Stimulated activated CD8-positive, alpha-beta memory T cell treated with anti-CD3 and anti-CD28 coated beads, Interleukin-2, amount 100 ng/mL, for 1 hour (primary cell): ENCODE measurements around the gene TGM5.
"Not testable (repeated sequence)": the region's sequence is repeated elsewhere in the genome, so short reads cannot be mapped to it uniquely, and the experiment has no call there.

Experiments
- DNase-seq, 2 donors: peaks; one replicate each; pipeline ENCODE4 v3.0.0-alpha.2; 2020; ENCODE audit warnings: low read depth in 2 of 2

TGM5 gene

GRCh38 chr15:43275740-43276562 is 9.2 kb upstream of the TGM5 start:
- no peak for DNase-seq

- no peak for DNase-seq
Observed at GRCh38 chr15:43274136-43274535, 7.4 kb upstream of the TGM5 start.

GRCh38 chr15:43273243-43273642 is 6.5 kb upstream of the TGM5 start:
- no peak for DNase-seq

DNA sequence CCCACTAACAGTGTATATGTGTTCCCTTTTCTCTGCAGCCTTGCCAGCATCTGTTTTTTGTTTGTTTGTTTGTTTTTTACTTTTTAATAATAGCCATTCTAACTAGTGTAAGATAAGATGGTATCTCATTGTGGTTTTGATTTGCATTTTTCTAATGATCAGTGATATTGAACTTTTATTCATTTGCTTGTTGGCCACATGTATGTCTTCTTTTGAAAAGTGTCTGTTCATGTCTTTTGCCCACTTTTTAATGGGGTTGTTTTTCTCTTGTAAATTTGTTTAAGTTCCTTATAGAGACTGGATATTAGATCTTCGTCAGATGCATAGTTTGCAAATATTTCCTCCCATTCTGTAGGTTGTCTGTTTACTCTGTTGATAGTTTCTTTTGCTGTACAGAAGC is 5.2 kb upstream of the TGM5 start:
- not testable (repeated sequence) for DNase-seq

- DNase-seq, result no peak
Observed at GRCh38 chr15:43270676-43271306, 4.1 kb upstream of the TGM5 start.

DNA sequence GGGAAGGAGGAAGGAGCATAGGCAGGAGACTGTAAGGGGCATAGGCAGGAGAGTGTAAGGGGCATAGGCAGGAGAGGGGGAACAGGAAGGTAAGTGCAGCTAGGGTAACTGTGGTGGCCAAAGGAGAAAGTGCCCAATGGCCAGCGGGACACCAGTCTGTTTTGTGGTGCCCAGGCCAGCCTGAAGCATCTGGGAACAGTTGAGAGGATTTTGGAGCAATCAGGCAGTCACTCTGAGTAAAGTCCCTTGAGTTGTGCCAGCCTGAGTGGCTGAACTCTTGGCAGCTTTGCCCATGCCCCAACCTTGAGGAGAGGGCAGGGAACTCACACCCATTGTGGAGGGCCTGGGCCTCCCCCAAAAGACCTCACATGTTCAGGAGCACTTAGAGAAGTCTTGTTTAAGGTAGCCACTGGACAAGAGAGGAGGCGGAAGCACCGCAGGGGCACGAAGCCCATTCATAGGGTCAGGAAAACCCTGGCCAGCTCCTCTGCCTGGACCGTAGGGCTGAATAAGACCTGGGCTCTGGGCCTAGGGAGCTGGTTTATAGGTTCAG is 3.5 kb upstream of the TGM5 start:
- no peak for DNase-seq

- DNase-seq, result no peak
Observed at GRCh38 chr15:43268111-43269105, 1.7 kb upstream of the TGM5 start.

DNA sequence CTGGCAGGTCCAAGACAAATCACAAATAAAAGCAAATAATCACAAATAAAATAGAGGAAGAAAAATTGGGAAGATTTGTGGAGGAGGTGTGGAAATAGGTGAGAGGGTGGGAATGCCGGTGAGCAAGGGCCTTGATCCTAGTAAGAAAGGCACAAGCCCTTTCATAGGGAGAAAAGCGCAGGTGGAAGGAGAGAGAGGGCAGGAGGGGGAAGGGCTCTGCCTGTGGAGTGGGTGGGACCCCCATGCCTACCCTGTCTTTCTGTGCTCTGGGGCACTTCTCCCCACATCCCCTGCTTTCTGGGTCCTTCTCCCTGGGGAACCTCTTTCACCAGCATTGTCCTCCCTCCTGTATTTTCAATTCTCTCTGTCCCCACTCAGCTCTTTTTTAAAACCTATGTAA is 711 bp upstream of the TGM5 start:
- DNase-seq, result no peak

- DNase-seq, result no peak
Observed at GRCh38 chr15:43266386-43266785, 342 bp downstream of the TGM5 start.

DNA sequence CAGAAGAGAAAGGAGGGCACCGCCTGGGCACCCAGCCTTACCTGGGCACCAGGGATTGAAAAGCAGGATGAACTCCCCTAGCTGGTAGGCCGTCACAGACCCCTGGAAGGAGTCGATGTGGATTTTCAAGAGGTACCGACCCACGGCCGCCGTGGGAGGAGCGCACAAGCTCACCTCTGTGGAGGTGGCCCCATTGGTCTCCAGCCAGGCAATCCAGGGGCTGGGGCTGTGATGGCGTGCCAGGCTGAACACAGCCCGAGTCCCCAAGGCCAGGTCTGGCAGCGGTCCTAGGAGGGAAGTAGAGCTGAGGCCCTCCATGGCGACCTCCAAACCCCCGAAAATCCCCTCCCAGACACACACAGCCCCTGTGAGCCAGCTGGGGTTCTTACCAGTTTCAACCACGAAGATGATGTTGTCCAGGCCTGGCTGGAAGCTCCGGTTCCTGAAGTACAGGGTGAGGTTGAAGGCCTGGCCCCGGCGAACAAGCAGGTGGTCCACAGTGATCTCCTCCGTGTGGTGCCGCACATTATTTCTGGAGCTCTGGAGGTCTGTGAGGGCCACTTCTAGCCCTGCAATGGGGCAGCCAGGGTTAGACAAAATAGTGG is 6.6 kb downstream of the TGM5 start:
- no peak for DNase-seq

- no peak for DNase-seq
Observed at GRCh38 chr15:43258781-43259180, 7.9 kb downstream of the TGM5 start.

DNA sequence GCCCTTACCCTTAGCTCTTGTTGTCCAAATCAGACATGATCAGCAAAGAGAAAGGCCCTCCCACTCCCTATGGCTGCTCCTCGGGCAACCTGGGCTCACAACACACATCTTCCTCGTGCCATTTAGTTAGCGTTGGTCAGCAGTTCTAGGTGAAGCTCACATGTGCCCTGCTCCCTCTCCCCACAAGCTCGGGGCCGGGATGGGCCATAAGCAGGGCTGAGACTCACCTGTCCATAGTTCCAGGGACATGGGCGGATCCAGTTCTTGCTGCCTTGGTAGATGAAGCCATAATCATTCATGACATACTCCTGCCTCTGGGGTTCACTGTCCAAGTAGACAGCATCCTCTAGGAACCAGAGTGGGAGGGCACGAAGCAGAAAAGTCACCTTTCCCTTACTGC is 10.4 kb downstream of the TGM5 start:
- DNase-seq, result no peak

DNA sequence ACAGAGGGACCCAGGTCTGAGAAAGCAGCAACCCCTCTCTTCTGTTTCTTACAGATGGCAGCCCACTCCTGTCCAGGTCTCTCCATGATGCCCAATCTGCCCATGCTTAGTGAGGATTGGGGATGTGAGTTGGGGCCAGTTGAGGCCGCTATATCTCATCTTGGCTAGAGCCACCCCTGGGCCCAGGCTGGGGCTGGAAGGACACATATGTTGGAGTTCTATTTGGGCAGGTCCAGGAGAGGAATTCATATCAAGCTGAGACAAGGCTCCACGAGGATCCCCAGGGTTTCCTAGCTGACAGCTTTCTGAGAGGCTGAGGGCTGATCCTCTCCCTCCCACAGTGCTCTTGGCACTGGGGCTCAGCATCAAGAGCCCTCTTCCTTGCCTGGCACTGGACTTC is 11.4 kb downstream of the TGM5 start:
- no peak for DNase-seq

GRCh38 chr15:43253431-43254403 is 13.0 kb downstream of the TGM5 start:
- DNase-seq, result no peak

GRCh38 chr15:43251871-43252250 is 14.9 kb downstream of the TGM5 start:
- no peak for DNase-seq

DNA sequence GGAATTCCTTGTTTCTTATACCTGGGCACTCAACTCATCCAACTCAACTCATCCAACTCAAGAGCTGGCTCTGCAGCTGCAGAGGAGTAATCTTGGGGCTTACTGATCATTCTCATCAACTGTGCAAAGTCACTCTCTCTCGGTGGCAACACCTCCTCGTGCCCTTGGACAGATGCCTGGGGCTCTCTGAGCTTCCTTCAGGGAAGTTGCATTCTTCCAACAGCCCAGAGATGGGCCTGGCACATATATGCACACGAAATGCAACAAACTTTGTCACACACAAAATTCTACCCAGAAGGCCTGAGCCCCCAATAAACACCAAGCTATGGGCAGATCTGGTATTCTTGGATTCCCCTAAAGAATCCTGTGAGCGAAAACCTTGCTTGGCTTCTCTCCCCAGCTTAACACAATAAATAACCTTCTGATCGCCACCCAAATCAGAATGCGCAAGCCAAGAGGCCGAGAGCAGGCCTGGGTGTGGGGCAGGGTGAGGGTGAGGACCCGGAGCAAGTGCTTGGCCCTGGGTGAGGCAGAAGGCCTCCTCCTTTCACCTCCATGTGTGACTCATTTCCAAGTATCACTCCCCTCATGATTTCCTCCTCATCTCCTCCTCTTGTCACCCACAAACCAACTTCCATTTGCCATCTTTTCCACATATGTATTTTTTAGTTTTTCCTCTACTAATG is 15.4 kb downstream of the TGM5 start:
- no peak for DNase-seq

DNA sequence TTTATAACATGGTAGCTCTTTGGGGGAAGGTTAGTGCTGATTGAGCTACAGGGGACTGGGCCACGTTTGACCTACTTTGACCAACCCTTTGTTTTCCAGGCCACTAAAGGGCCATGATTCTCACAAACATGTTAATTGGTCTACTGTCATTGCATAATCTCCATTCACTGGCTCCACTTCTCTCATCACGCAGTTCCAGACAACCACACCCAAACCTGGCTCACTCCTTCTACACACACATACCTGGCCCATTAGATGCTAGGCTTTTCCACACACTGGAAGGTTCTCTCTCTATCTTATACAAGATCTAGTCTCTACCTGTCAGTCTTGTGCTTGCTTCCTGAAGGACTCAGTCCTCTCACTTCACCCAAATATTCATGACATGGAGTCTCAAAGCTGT is 15.9 kb downstream of the TGM5 start:
- no peak for DNase-seq

- DNase-seq, result no peak
Observed at GRCh38 chr15:43249699-43250203, 17.0 kb downstream of the TGM5 start.

DNA sequence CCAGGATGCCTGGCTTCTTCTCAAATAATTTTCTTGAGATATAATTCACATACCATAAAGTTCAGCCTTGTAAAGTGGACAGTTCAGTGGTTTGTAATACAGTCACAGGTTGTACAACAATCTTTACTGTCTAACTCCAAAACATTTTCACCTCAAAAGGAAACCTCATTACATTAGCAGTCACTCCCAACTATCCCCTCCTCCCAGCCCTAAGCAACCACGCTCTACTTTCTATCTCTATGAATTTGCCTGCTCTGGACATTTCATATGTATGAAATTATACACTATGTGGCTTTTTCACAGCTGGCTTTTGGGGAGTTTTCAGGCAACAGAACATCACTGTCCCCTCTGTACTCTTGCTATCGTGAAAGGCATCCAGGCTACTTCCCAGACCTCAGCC is 17.5 kb downstream of the TGM5 start:
- no peak for DNase-seq
